ENCODE data around the gene HOXD11. TPM values are rescaled to one million over a fixed set of nuclear protein-coding genes. Genes with fewer than 3 reads are reported as not detected.

The HOXD11 gene
- total RNA-seq, 1 experiment from 2014 or later: not detected

GRCh38 chr2:176076796-176077195 is 30.3 kb upstream of the HOXD11 start:
- H3K9me3 Mint-ChIP-seq (ENCODE audit: low read depth, unreplicated experiment): no peaks in the 10 kb centered on the region
- H3K4me1 Mint-ChIP-seq (ENCODE audit: low read depth, unreplicated experiment): peaks cover 8% of the 10 kb centered on the region
- no peak for TF ChIP-seq CTCF (IDR thresholded peaks at IDR 0.05; ENCODE audit: unreplicated experiment)
- H3K27me3 Mint-ChIP-seq (ENCODE audit: unreplicated experiment): peaks cover 44% of the 10 kb centered on the region
- no peak overlapping the region for H3K4me3 Mint-ChIP-seq (ENCODE audit: low read depth, unreplicated experiment)
- peaks cover 15% of the 10 kb centered on the region for H3K36me3 Mint-ChIP-seq (ENCODE audit: insufficient read depth, unreplicated experiment)
- intact Hi-C loops (cut with micrococcal nuclease; ENCODE audit: unreplicated experiment): loop anchor here (10.0 kb wide), 1 partner anchor 112 kb away; no protein-coding TSS in a partner anchor
- no peak for DNase-seq
- CTCF ChIA-PET: no interaction called here
- H3K27ac Mint-ChIP-seq (ENCODE audit: unreplicated experiment): no peak overlapping the region
- BruUV-seq (replicated peaks): no TSS peak

- Mint-ChIP-seq H3K27me3 (ENCODE audit: unreplicated experiment) (peaks cover 44% of the 10 kb centered on the region), H3K4me1 (ENCODE audit: low read depth, unreplicated experiment) (peaks cover 8% of the 10 kb centered on the region), H3K9me3 (ENCODE audit: low read depth, unreplicated experiment) (peaks cover 2% of the 10 kb centered on the region), H3K4me3 (ENCODE audit: low read depth, unreplicated experiment) (peak overlapping the region; percentile 86), H3K36me3 (ENCODE audit: insufficient read depth, unreplicated experiment) (peaks cover 15% of the 10 kb centered on the region), H3K27ac (ENCODE audit: unreplicated experiment) (no peak overlapping the region)
- TF ChIP-seq CTCF (IDR thresholded peaks at IDR 0.05; ENCODE audit: unreplicated experiment): no peak
- CTCF ChIA-PET: interaction anchor here (0.6 to 1.2 kb wide), 2 partner anchors 262 to 373 kb away, joined by 3 to 4 read pairs; no protein-coding TSS in a partner anchor
- intact Hi-C loops (cut with micrococcal nuclease; ENCODE audit: unreplicated experiment): loop anchor here (10.0 kb wide), 1 partner anchor 114 kb away; no protein-coding TSS in a partner anchor
- BruUV-seq (replicated peaks): no TSS peak
- DNase-seq: no peak
These were observed 28.4 kb upstream of the HOXD11 start for GRCh38 chr2:176078541-176079284.

- DNase-seq: no peak
- TF ChIP-seq CTCF (IDR thresholded peaks at IDR 0.05; ENCODE audit: unreplicated experiment): no peak
- BruUV-seq (replicated peaks): no TSS peak
- intact Hi-C loops (cut with micrococcal nuclease; ENCODE audit: unreplicated experiment): loop anchor here (10.0 kb wide), 1 partner anchor 115 kb away; no protein-coding TSS in a partner anchor
- Mint-ChIP-seq H3K27me3 (ENCODE audit: unreplicated experiment) (peaks cover 41% of the 10 kb centered on the region), H3K4me1 (ENCODE audit: low read depth, unreplicated experiment) (peaks cover 8% of the 10 kb centered on the region), H3K36me3 (ENCODE audit: insufficient read depth, unreplicated experiment) (peaks cover 15% of the 10 kb centered on the region), H3K27ac (ENCODE audit: unreplicated experiment) (no peak overlapping the region), H3K4me3 (ENCODE audit: low read depth, unreplicated experiment) (peak overlapping the region; percentile 86), H3K9me3 (ENCODE audit: low read depth, unreplicated experiment) (peaks cover 2% of the 10 kb centered on the region)
- CTCF ChIA-PET: interaction anchor here (0.6 to 1.2 kb wide), 2 partner anchors 263 to 374 kb away, joined by 3 to 4 read pairs; no protein-coding TSS in a partner anchor
These were observed 27.7 kb upstream of the HOXD11 start for GRCh38 chr2:176079285-176079830.

GRCh38 chr2:176079831-176080539 is 27.1 kb upstream of the HOXD11 start:
- Mint-ChIP-seq H3K36me3 (ENCODE audit: insufficient read depth, unreplicated experiment) (peaks cover 15% of the 10 kb centered on the region), H3K4me3 (ENCODE audit: low read depth, unreplicated experiment) (peak overlapping the region; percentile 86), H3K27ac (ENCODE audit: unreplicated experiment) (no peak overlapping the region), H3K9me3 (ENCODE audit: low read depth, unreplicated experiment) (peaks cover 2% of the 10 kb centered on the region), H3K4me1 (ENCODE audit: low read depth, unreplicated experiment) (peaks cover 8% of the 10 kb centered on the region), H3K27me3 (ENCODE audit: unreplicated experiment) (peaks cover 34% of the 10 kb centered on the region)
- peak; percentile 79 for DNase-seq
- CTCF ChIA-PET: interaction anchor here (1.0 to 1.2 kb wide), 2 partner anchors 274 to 374 kb away, joined by 3 read pairs; no protein-coding TSS in a partner anchor
- intact Hi-C loops (cut with micrococcal nuclease; ENCODE audit: unreplicated experiment): loop anchor here (10.0 kb wide), 1 partner anchor 115 kb away; no protein-coding TSS in a partner anchor
- peak; percentile 93 for TF ChIP-seq CTCF (IDR thresholded peaks at IDR 0.05; ENCODE audit: unreplicated experiment)
- no TSS peak for BruUV-seq (replicated peaks)
